NCI-H460 (cell line): ENCODE results near the gene GBP2. TPM values are rescaled to one million over a fixed set of nuclear protein-coding genes. Genes with fewer than 3 reads are reported as not detected.

Experiments
- DNase-seq: peaks from one replicate; pipeline ENCODE4 v3.0.0-alpha.2; 2016; ENCODE audit warnings: low read depth; ENCODE audit errors: extremely low read depth
- polyA plus RNA-seq: library from polyadenylated mRNA; depleted of rRNA; stranded (reverse); fragments of >200 nt; gene quantifications from 2 replicates; pipeline ENCODE4 v1.2.3, GENCODE V29; 2014; cell fraction: nucleus; rRNA removed
- total RNA-seq: library from RNA; depleted of rRNA; stranded (reverse); fragments of >200 nt; shearing (Covaris generic); gene quantifications from 2 replicates; pipeline ENCODE4 v1.2.3, GENCODE V29; 2014; rRNA removed

GBP2 gene, protein sequence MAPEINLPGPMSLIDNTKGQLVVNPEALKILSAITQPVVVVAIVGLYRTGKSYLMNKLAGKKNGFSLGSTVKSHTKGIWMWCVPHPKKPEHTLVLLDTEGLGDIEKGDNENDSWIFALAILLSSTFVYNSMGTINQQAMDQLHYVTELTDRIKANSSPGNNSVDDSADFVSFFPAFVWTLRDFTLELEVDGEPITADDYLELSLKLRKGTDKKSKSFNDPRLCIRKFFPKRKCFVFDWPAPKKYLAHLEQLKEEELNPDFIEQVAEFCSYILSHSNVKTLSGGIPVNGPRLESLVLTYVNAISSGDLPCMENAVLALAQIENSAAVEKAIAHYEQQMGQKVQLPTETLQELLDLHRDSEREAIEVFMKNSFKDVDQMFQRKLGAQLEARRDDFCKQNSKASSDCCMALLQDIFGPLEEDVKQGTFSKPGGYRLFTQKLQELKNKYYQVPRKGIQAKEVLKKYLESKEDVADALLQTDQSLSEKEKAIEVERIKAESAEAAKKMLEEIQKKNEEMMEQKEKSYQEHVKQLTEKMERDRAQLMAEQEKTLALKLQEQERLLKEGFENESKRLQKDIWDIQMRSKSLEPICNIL
- 1.1 and 1.3 TPM in 2 replicates for total RNA-seq
- polyA plus RNA-seq, result 0.13 and 0.63 TPM in 2 replicates

DNA sequence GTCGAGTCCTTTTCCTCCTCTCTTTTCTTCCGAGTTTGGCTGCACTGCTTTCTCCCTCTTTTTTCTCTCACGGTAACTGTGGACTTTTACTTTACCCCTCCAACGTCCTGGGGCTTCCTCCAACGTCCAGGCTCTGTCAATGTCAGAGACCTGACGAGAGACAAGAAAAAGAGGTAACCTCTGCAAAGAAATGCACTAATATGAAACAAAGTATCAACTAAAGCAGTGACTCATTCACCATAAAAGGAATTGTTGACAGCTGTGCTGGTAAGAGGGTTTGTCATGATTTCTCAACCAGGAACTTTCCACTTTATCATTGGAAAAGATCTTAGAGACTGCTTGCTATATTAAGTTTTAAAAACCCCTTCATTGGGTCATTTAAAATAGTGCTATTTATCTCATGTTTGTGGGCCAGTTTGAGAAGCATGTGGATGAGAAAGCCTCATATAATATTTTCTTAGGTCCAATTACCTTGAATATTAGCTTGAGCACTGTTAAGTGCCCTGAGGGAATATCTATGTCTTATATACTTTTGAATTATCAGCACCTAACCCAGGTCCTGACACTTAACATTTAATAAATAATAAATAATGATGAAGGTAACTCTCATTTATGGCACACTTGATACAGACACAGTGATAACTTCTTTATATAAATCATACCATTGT lies at the start of gene GBP2:
Gene GBP2 (minus strand): TSS at position 202 of the 668 bp plus-strand sequence. CDS start 4,148 bp downstream, outside the sequence.
- peak; percentile 28 for DNase-seq

DNA sequence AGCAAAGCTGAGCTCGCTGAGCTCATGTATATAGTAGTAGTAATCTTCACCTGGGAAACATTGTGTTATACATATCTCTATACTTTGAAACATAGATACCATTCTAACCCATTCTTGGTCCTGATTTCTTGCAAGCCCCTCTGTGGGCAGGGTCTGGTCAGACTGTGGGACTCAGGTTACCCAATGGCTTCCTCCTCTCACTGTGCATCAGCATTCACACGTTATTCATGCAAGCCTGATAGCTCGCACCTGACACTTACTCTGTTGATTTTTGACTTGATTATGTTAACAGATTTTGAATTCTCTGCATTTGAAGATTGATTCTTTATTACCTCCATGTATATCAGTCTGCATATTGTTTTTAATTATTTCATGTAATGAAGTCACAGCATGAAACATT lies 48.6 kb upstream of the GBP2 start:
- DNase-seq, result no peak

DNA sequence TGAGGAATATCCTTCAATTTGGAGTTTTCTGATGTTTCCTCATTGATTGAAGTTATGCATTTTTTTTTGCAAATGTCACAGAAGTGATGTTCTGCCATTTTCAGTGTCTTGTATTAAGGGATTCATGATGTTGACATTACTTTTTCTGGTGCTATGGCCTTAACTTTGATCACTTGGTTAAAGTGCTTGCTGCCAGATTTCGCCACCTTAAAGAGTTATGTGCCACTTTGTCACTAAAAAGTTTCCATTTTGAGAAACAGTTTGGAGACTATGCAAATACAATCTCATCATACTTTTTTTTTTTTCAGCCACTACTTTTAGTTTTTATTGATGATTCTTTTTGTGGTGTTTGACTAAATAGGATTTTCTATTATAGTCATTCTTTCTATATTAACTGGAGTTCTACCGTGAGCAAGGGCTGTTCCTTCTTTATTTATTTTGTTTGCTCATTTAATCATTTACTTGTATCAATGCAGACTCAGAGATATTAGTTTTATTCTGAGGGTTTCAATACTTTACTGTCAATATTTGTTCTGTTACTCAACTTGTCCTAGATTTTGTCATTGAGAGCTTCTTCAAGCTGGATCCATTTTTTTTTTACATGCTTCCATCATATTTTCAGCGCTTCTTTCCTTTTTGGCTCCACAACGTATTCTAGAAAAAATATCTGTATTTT lies 46.7 kb upstream of the GBP2 start:
- DNase-seq, result no peak

DNA sequence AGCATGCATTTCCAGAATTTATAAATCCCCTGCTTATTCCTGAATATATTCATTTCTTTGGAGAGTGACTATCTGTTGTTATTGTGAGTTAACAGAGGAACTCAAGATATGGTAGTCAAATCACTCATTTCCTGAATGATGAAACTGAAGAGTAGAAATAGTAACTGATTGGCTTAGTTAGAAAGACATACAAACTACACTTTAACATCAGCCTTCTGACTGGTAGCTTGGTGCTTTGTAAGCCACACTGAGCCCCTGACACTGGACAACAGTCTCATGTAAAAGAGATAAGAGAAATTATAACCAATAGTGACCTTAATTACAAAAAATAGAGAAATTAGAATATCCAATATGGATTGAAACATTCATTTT lies 45.1 kb upstream of the GBP2 start:
- DNase-seq, result no peak

DNA sequence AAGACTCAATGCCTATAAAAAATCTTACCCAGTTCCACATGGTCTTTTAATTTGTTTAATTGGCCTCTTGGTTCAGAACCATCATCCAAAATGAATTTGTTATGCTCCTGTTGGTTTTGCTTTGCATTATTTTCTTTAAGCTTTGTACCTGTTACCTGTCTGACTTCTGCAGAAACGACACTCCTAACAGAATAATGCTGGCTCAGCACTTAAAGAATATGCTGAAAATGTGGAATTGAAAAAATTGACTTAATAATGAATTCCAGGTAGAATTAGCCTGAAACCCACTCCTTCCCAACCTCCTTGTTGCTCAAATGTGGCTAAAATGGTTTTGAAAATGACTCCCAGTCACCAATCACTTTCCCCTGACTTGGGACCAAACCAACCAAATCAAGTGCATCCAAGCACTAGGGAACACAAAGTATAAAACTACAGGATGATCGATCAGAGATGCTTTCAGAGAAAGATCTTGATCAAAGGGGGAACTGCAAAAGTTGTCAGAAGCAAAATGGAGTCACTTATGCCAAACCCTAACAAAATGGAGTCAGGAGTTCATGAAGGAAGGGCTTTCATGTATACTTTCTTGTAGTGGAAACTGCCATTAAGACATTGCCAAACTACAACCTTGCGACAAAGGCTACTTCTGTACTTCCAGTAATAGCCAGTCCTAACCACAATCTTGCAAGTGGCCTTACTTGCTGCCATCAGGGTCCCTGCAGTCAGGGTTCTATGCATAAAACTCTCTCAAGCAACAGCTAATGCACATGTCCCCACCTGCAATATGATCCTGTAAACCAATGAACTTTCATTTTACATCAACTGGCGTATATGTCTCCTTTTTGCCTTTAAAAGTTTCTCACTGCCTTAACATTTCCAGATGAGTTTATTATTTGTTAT lies 44.5 kb upstream of the GBP2 start:
- no peak for DNase-seq

DNA sequence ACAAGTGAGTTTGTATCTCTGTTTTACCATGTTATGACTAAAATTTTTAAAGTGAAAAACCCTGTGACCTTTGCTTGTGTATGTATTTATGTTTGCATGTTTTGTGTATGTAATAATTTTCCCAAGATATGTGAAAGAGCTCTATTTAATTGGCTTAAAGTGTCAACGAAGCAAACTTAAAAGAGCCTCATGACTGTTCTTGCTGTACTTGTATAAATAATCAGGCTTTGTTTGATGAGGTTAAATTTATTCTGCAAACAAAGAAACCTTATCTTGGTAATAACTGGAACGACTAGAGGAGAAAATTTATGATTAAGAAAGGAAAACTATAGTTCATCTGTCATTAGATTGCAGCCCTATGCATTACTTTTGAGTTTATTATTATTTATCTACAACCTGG lies 43.3 kb upstream of the GBP2 start:
- DNase-seq, result no peak

DNA sequence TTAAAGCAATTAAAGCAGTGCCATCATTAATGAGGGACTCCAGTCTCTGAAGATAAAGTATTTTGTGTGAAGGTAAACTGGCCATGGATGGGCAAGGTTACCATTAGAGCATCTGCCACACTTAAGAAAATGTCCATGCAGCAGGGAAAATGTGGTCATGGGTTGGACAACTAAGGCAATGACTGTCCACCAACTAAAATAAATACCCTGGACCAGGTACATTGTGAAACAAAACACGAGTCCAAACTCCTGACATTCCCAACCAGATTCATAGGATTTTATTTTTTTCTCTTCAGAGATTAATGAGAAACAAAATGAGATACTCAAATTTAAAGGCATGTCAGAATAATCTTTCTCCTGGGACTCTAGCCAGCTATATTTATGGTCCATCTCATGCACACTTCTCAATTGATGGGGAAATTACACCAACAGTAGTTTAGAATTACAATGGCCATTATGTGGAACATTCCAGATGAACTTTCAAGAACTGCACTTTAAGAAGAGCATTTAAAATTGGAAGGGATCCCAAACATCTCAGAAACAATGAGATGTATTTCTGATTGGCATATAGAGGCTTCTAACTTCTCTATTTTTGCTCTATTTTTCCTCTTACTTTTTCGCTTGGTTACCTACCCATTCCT lies 41.8 kb upstream of the GBP2 start:
- DNase-seq, result no peak

DNA sequence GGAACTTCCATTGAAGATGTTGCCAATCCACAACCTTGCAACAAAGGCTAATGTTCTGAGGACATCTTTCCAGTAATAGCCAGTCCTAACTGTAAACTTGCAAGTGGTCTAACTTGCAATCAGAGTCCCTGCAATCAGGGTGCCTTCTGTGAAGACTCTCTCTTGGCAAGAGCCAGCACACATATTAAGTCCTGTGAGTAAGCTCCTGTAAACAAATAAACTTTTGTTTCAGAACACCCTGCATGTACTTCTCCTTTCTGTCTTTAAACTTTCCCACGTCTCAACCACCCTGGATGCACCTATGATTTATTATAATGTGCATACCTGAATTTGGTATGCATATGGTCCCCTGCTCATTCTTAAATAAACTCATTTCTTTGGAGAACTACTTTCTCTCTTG lies 40.8 kb upstream of the GBP2 start:
- no peak for DNase-seq

DNA sequence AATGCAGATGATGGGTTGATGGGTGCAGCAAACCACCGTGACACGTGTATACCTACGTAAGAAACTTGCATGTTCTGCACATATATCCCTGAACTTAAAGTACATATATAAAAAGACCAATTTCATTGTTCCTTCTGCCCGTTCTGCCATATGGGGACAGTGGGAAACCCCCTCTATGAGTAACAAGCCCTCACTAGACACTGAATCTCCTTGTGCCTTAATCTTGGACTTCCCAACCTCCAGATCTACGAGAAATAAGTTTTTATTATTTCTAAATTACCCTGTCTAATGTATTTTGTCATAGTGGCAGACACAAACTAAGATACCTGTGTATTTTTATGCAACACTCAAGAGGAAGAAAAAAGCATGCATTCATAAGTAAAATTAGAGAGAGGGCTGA lies 39.9 kb upstream of the GBP2 start:
- no peak for DNase-seq

DNA sequence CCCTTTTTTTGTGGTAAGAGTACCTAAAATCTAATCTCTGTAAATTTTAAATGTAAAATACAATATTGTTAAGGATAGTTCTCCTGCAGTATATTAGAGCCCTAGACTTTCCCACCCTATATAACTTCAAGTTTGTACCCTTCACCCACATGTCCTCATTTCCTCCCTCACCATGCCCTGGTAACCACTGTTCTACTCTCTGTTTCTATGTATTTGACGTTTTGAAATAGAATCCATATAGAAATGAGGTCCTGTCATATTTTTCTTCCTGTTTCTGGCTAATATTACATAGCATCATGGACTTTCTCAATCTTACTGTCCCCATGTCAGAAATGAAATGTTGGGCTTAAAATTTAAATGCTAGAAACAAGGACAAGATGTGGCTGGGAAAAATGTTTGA lies 25.1 kb upstream of the GBP2 start:
- no peak for DNase-seq

DNA sequence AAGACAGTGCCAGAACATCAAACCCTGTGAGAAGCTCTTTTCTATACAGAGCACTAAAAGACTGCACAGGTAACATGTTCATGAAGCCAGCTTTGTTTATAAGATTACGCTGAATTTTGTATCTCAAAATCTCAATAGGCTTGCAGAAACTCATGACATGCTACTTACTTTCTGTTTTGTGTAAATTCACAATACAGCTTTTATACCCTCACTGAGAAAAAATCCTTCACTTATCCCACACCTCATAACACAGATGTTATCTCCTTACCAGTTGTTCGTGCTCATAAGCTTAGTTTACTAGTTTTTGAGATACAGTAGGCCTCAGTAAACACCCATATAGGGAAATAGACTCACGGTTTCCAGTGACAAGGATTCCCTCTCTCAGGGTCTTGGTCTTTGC lies 24.1 kb upstream of the GBP2 start:
- DNase-seq, result no peak

DNA sequence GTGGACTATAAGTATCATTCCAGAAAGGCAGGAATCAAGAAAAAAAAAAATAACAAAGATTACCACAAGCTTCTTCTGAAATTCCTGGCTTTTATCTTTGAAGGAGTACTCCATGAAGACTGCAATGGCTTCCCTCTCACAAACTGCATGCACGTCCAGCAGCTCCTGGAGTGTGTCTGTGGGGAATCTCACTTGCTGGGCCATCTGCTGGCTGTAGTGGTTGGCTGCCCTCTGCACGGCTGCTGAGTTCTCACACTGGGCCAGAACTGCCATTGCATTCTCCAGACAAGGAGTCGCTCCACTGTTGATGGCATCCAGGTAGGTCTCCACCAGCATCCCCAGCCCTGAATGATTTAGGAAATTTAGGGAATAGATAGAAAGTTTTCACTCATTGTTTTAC lies 23.3 kb upstream of the GBP2 start:
- no peak for DNase-seq

DNA sequence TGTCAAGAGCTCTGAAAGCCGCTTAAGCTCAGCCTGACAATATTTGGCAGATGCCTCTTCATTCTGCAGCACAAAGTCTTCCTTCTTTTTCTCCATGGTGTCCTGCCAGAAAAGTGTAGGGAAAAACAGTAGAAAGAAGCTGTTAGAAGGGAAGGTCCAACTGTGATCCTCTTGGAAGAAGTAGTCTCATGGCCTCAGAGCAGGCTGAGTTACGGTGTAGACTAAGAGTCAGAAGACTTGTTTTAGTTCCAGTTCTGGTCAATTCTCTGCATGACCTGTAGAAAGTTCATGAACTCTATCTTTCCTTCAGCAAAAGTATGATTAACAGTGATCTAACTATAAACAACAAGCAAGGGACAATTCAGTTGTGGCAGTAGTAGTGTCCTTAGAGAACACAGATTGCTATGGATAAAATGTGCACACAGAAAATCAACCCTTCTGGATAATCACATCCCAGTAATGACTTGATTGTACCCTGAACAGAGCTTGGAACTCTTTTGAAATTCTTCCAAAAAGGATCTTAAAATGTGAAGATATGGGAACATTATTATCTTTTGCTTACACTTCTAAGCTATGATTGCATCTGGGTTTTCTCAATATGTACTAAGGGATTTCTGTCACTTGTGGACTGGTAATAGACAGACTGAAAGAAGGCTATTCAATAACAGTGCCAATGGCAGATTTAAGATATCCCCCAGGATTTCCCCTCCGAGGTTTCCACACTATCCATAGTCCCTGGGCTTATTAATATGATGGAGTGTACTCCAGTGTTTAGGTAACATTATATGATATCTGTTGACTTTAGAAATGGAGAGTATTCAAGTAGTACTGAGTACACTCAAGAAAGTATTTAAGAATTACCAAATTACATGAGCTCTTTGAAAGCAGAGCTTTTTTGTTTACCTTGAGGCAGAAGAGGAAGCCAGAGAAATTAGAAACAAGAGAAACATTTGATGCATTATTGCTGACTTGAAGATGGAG lies 22.1 kb upstream of the GBP2 start:
- no peak for DNase-seq

DNA sequence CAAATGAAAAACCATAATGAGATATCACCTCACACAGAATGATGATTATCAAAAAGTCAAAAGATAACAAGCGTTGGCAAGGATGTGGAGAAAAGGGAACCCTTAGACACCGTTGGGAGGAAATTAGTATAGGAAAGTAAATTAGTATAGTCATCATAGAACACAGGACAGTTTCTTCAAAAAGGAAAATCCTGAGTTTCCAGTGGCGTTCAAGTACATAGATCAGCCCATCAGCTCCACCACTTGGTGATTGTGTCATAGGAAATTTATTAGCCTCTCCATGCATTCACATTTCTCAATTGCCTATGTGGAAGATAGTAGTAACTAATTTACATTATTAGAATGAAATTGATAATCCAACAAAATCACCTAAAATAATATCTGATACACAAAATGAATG lies 20.8 kb upstream of the GBP2 start:
- no peak for DNase-seq

DNA sequence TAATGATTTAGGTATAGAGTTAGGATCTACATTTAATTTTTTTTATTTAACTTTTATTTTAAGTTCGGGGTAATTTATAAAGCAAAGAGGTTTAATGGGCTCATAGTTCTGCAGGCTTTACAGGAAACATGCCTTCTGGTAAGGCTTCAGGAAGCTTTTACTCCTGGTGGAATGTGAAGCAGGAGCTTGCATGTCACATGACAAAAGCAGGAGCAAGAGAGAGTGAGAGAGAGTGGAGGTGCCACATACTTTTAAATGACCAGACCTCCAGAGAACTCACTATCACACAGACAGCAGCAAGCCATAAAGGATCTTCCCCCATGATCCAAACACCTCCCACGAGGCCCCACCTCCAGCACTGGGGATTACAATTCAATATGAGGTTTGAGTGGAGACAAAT lies 17.6 kb upstream of the GBP2 start:
- DNase-seq, result no peak

DNA sequence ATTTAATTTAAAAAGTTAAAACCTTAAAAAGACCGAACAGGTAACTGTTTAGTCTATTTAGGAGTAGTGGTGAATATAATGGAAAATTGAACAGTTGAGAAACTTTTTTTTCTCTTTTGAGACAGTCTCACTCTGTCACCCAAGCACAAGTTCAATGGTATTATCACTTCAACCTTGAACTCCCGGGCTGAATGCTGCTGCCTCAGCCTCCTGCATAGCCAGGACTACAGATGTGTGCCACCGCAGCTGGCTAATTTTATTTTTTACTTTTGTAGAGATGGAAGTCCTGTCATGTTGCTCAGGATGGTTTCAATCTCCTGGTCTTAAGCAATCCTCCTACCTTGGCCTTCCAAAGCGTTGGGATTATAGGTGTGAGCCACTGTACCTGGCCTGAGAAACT lies 16.2 kb upstream of the GBP2 start:
- DNase-seq, result no peak

DNA sequence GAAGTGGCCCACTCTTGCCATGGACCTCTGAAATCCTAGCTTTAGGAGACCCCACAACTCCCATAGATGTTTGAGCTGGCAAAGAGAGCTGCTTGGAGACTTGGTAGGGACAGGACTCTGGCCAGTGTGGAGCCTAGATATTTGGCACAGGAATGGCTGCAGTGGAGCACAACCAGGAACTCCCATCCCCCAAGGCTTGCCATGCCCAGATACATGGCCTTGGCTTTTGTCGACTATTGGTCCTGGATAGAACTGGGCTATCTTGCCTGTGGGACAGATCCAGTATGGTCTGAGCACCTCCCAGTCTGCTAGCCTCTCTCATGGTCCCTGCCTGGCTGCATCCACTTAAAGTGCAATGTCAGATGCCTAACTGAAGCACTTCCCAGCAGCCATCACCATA lies 7.8 kb upstream of the GBP2 start:
- DNase-seq, result no peak

DNA sequence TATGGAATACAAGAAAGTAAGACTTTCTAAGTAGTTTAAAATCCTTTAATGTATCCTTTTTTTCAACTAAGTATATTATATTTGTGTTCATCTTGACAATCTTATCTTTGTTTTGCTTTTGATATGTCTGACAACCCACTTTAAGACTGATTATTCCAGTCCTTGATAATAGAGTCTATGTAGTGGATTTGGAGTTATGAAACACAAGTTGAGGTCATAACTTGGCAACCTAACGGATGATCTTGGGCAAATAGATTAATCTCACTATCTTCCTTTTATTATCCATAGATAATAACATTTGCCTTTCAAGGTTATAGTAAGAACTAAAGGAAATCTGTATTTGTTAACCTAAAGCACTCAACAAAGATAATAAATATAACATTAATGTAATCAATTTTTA lies 4.8 kb upstream of the GBP2 start:
- DNase-seq, result no peak

DNA sequence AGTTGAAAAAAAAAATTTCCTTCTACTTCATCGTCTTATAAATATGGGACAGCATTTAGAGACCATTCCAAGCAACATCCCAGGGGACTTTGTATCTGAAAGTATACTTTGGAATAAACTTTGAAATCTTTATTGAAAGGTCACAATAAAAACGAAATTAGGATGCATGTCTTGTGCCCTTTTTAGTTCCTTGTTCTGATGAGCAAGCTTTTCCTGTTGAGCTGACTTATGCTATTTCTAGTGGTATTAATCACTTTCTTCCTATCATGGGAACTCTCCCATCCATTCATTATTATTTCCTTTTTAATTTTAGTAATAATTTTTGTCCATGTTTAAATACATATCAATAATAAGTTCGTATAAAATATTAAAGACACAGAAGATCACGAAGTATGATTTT lies 4.0 kb upstream of the GBP2 start:
- no peak for DNase-seq
